ENCODE data around the gene HOPX.
"Not testable (repeated sequence)": the region's sequence is repeated elsewhere in the genome, so short reads cannot be mapped to it uniquely, and the experiment has no call there.

Gene HOPX

GRCh38 chr4:56655627-56656345 is 25.3 kb downstream of the HOPX start:
- in situ Hi-C loops (cut with MboI; ENCODE audit: low sequenced_read_pairs), result no loop called here

- in situ Hi-C loops (cut with MboI; ENCODE audit: low sequenced_read_pairs), result no loop called here
Observed at GRCh38 chr4:56655209-56655626, 25.9 kb downstream of the HOPX start.

GRCh38 chr4:56654238-56654632 is 26.9 kb downstream of the HOPX start:
- in situ Hi-C loops (cut with MboI; ENCODE audit: low sequenced_read_pairs), result no loop called here

- in situ Hi-C loops (cut with MboI; ENCODE audit: low sequenced_read_pairs), result no loop called here
Observed at GRCh38 chr4:56653461-56654237, 27.4 kb downstream of the HOPX start.

GRCh38 chr4:56652196-56652595 is 28.9 kb downstream of the HOPX start:
- in situ Hi-C loops (cut with MboI; ENCODE audit: low sequenced_read_pairs), result no loop called here

GRCh38 chr4:56651056-56651350 is 30.1 kb downstream of the HOPX start:
- in situ Hi-C loops (cut with MboI; ENCODE audit: low sequenced_read_pairs), result no loop called here

GRCh38 chr4:56650262-56651055 is 30.6 kb downstream of the HOPX start:
- in situ Hi-C loops (cut with MboI; ENCODE audit: low sequenced_read_pairs), result no loop called here

GRCh38 chr4:56649445-56650261 is 31.4 kb downstream of the HOPX start:
- in situ Hi-C loops (cut with MboI; ENCODE audit: low sequenced_read_pairs), result no loop called here

- in situ Hi-C loops (cut with MboI; ENCODE audit: low sequenced_read_pairs), result no loop called here
Observed at GRCh38 chr4:56648824-56649151, 32.3 kb downstream of the HOPX start.

- in situ Hi-C loops (cut with MboI; ENCODE audit: low sequenced_read_pairs), result no loop called here
Observed at GRCh38 chr4:56648021-56648823, 32.9 kb downstream of the HOPX start.

- in situ Hi-C loops (cut with MboI; ENCODE audit: low sequenced_read_pairs), result no loop called here
Observed at GRCh38 chr4:56646341-56646740, 34.8 kb downstream of the HOPX start.

GRCh38 chr4:56643596-56643995 is 37.5 kb downstream of the HOPX start:
- in situ Hi-C loops (cut with MboI; ENCODE audit: low sequenced_read_pairs), result no loop called here

- in situ Hi-C loops (cut with MboI; ENCODE audit: low sequenced_read_pairs), result no loop called here
Observed at GRCh38 chr4:56641494-56642051, 39.5 kb downstream of the HOPX start.

GRCh38 chr4:56640621-56641493 is 40.2 kb downstream of the HOPX start:
- in situ Hi-C loops (cut with MboI; ENCODE audit: low sequenced_read_pairs), result no loop called here

- in situ Hi-C loops (cut with MboI; ENCODE audit: low sequenced_read_pairs), result no loop called here
Observed at GRCh38 chr4:56637791-56638190, 43.3 kb downstream of the HOPX start.

GRCh38 chr4:56637154-56637553 is 43.9 kb downstream of the HOPX start:
- in situ Hi-C loops (cut with MboI; ENCODE audit: low sequenced_read_pairs), result no loop called here

- in situ Hi-C loops (cut with MboI; ENCODE audit: low sequenced_read_pairs), result not testable (repeated sequence)
Observed at GRCh38 chr4:56634954-56635353, 46.1 kb downstream of the HOPX start.

GRCh38 chr4:56633486-56633885 is 47.6 kb downstream of the HOPX start:
- in situ Hi-C loops (cut with MboI; ENCODE audit: low sequenced_read_pairs), result no loop called here
